ENCODE data around the gene PRRX2.

The PRRX2 gene

DNA sequence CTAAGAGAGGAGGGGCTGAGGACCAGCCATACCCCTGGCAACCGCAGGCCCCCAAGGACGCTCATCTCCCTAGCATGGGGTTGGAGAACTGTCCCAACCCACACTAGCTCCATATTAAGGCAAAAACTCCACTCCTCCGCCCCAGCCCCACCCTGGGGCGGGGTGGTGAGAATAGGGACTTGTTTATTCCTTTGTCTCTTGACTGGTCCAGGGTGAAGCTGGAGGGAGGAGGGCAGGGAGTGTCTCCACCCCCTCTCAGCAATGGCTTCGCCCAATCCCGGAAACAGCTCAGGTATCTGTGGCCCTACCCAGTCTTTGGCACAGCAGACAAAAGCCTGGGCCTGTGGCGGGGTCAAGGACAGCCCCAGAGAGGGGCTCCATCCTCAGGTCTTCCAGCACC lies 16.9 kb downstream of the PRRX2 start:
- no peak for DNase-seq

DNA sequence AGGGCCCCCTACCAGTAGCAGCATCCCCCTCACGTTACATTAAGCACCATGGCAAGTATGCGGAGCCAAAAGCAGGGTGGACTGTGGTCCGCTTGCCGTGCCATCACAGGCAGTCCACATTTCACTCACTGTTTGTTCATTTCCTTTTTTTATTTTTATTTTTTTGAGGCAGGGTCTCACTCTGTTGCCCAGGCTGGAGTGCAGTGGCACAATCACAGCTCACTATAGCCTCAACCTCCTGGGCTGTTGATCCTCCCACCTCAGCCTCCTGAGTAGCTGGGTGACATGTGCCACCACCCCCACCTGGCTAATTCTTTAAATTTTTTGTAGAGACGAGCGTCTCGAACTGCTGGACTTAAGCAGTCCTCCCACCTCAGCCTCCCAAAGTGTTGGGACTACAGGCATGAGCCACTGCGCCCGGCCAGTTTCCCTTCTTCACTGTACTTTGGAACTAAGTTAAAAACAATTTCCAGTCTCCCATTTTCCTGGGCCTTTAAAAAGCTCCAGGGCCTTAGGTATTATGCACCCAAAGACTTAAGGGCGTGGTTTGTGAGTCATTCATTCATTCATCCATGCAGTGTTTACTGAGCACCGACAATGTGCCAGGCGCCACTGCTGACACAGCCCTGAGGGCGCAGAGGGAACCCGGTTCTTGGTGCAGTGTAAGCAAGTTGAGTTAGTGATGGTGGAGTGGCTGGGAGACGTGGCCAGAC lies 19.9 kb downstream of the PRRX2 start:
- DNase-seq, result no peak

DNA sequence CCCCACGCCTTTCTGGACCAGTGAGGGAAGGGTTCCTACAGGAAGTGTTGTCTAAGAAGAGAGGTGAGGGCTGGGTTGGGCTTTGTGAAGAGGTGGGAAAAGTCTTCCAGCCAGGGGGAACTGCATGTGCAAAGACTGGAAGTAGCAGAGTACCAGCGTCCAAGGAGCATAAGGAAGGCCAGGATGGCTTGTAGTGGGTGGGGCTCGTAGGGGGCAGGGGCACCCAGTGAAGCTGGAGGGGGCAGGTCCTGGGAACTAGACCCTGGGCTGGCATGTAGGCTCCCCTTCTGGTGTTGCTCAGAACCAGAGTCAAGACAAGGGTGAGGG lies 20.4 kb downstream of the PRRX2 start:
- no peak for DNase-seq

DNA sequence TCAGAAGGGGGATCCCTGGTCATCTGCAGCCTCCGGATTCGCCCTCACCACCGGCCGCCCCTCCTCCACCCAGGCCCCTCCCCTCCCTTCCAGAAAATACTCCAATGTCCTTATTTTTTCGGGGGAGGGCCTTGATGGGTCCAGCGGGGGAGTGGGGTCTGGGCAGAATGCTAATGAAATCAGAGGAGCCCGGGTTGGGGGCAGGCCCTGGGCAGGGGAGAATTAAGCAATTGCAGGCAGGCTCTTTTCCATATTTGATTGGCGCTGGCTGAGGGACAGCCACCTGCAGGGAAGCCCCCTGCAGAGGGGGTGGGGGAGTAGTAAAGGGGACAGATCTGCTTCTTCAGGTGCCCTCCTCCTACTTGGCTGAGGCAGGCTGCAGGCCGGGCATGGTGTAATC lies 21.3 kb downstream of the PRRX2 start:
- DNase-seq, result no peak

DNA sequence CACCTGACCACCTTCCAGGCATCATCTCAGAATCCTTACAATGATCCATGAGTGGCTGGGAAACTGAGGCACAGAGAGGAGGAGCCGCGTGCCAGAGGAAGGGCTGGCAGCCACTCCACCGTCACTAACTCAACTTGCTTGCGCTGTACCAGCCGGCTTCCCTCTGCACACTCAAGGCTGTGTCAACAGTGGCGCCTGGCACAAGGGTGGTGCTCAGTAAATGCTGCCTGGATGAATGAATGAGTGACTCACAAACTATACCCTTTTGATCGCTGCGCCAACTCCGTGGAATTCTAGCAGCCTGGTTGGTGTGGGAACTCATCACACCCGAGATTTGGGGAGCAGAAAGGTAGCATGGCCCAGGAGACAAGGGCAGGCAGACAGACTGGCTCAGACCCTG lies 21.9 kb downstream of the PRRX2 start:
- DNase-seq, result no peak

DNA sequence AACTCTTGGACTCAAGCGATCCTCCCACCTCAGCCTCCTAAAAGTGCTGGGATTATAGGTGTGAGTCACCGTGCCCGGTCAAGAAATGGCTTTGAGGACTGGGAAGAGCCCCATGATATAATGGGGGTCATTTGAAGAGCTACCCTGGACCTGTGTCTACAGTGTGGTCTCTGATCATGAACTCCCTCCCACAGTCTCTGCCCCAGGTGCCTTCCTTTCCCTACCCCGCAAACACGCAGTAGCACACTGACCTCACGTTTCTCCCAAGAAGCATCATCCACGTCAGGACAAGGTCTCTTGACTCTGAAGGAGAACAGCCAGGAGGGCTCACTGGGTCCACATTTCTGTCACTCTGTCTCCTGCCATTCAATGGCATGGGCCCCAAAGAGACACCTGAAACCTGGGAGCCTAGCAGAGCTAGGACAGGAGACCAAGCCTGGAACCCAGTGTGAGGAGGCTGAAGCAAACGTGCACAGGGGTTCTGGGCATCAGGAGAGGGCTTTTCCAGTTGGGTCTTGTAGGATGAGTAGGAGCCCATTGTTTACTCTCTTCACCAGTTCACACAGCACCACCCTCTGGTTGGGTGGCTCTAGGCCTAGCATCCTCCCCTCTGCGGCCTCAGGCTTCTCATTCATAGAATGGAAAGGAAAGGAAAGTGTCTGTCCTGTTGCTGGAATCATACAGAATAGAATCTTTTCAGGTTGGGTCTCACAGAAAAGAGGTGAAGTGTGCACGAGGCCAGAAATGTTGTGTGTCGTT lies 23.0 kb downstream of the PRRX2 start:
- no peak for DNase-seq

DNA sequence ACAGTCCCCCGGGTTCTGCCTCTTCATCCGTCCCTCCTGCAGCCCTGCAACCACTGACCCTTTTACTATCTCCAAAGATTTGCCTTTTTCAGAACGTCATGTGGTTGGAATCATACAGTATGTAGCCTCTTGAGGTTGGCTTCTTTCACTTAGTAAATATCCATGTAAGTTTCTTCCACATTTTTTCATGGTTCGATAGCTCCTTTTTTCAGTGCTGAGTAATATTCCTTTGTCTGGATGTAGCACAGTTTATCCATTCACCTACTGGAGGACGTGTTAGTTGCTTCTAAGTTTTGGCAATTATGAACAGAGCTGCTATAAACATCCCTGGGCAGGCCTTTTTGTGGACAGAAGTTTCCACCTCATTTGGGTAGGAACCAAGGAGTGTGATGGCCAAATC lies 27.1 kb downstream of the PRRX2 start:
- no peak for DNase-seq

DNA sequence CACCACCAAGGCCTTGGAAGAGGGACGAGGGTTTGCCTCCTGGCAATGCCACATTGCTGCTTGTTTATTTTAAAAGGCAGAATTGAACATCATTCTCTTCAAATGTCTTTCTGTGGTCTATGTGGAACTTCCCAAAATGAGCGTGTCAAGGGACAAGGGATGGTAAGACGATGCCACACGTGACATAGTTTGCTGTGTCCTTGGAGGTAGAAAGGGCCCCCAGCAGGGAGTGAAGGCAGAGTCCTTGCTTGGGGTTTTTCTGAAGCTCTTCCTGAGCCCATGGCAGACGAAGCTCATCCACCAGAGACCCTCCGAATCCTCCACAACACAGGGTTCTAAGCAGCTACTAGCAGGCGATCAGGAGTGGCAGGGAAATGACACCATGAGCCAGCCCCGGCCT lies 28.3 kb downstream of the PRRX2 start:
- DNase-seq, result no peak

DNA sequence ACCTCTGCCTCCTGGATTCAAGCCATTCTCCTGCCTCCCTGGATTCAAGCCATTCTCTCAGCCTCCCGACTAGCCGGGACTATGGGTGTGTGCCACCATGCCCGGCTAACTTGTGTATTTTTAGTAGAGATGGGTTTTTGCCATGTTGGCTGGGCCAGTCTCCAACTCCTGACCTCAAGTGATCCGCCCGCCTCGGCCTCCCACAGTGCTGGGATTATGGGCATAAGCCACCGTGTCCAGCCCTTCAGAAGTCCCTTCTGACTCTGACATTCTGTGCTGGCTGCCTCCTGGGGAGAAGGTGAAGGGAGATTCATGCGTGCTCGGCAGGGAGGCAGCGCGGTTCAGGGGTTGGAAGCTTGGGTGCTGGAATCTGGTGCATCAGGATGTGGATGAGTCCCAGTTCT lies 28.8 kb downstream of the PRRX2 start:
- DNase-seq, result no peak

DNA sequence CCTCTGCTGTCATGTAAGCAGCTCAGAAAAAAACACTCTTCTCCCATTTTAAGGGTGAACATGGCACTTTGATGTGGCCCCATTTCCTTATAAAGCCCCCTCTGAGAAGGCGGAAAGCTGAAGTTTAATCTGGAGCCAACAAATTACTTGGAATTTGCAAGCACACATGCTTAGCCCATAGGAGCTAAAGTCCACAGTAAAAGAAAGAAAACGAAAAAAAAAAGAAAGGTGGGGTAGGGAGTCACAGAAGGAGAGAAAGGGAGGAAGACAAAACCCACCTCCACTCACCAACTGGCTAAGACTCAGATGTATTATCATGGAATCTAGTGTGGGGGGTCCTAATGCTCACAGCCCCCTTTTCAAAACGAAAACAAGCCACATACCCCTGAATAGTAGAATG lies 30.4 kb downstream of the PRRX2 start:
- DNase-seq, result no peak

DNA sequence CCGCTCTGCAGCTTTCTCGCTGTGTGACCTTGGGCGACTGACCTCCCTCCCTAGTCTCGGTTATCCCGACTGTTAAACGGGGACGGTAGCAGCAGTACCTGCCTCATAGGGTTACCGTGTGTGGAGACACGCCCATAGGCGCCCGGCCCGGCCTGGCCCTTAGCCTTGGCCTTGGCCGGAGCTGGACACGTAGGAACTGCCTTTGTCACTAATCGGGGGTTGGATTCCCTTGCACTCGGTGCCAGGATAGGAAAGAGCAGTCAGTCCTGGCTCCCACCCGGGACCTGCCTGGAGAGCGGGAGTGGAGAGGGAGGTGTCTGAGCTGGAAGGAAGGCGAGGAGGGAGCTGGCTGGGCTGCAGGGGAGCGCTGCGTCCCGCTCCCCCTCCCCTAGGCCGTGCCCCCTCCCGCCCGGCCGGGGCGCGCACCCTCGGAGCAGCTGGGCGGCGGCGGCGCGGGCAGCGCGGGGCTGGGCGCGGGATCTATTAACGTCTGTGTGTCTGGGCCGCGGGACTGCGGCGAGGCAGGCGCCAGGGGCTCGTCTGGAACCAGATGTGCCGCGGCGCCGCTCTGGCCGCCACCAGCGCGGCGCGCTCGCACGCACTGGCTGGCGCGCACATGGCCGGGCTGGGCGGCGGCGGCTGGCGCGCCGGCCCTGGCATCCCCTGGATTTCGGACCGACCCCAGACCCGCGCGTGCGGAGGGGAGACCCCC lies 31.7 kb downstream of the PRRX2 start:
- no peak for DNase-seq

DNA sequence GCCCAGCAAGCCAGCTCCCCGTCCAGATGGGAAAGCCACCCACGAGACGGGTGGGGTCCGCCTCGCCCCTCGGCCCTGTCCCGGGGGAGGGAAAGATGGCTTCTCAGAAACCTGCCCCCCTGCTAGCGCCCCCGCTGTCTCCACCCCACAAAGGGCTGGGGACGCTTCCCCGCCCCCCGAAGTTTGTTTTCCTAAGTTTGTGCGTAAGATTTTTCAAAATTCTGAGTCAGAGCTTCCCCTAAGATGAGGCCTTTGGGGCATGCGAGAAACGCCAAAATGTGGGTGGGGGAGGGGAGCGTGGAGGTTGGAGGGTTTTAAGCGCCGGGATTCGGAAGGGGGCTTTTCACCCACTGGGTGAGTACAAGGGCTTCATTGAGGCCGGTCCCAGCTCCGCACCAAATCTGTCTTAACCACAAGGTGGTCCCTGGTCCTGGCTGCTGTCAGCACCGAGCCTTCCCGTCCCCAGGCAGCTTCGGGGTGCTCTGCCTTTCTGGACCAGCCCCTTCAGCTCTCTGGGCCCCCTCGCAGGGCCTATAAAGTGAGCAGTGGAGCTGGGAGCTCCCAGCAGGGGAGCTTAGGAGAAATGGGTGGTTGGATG lies 32.3 kb downstream of the PRRX2 start:
- DNase-seq, result no peak

DNA sequence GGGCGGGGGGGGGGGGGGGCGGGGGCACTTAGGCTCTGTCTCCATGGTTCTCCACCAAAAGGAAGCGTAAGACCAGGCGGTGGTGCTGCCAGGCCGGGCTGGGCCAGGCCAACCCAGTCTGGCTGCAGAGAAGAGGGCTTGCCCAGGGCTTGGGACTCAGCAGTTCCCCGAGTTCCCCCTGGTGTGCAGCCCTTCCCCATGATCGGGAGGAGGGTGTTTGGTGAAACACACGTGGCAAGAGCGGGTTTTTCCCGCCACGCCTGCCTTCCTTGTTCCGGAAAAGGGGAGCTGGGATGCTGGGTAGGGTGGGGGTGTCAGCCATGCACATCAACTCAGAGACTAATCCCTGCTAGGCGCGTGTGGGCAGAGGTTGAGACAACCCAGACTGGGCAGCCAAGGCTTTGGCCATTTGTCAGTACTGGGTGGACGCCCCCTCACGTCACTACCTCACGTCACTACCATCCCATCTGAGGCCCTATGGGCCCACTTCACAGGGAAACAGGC lies 32.9 kb downstream of the PRRX2 start:
- no peak for DNase-seq

DNA sequence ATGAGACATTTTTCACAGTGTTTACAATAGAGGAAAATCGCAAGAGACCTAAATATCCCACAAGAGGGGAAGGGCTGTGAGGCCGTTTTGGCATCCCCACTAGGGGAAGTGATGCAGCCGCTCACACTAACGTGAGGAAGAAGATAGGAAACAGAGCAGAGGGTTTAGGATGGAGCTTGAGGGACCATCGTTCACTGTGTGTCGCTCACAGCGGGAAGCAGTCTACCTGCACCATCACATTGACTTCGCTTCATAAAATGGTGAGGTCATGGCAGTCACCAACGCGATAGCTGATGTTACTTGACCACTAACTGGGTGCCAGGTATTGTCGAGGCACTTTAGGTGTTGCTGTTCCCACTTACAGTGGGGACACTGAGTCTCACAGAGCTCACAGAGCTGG lies 35.6 kb downstream of the PRRX2 start:
- DNase-seq, result no peak

DNA sequence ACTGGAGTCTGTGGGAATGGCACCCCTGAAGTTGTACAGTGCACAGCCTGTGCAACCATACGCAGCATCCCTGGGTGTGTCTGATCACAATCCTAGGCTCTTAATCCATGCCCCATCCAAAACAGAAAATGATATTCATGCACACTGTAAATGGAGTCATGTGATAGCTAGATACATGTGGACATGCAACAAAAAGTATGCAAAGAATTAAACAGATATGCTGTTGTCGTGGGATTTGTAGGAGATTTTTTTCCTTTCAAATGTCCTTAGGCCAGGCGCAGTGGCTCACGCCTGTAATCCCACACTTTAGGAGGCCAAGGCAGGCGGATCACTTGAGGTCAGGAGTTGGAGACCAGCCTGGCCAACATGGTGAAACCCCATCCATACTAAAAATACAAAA lies 36.1 kb downstream of the PRRX2 start:
- no peak for DNase-seq

DNA sequence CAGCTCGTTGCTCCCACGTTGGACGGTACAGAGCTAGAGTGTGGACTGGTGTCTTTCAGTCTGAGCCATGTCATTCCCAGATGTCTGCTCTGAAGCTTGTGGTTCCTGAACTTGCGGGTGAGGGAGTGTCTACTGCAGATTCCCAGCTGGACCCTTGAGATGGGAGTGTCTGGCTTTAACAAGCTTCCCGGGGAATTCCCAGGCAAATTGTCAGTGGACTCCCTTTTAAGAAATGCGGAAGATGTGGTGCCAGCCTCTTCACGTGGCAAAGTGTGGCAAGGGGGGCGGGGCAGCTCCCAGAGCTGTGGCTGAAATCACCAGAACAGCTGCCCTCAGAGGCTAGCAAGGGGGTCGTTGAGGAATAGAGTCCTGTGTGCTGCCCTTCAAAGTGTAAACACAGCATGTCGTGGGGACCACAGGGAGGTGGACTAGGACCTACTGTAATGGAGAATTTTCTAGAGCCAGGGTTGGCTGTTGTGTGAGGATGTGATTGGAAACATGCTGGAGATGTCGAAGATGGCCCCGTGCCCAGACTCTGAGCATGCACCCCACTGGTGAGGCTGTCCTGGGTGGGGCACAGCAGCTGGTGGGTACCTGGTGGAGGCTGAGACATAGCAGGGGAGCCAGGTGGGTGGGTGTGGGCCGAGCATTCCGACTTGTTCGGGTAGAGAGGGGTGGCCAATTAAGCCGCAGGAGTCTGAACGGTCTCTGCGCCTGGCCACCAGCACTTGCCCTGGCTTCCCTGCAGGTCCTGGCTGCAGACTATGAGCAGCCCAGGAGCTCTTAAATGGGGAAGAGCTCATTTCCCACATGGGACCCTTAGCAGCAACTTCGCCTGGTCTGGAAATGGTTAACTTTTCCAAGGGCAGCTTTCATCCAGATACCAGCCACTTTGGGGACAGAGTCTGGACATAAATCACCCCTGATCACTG lies 37.4 kb downstream of the PRRX2 start:
- DNase-seq, result no peak

DNA sequence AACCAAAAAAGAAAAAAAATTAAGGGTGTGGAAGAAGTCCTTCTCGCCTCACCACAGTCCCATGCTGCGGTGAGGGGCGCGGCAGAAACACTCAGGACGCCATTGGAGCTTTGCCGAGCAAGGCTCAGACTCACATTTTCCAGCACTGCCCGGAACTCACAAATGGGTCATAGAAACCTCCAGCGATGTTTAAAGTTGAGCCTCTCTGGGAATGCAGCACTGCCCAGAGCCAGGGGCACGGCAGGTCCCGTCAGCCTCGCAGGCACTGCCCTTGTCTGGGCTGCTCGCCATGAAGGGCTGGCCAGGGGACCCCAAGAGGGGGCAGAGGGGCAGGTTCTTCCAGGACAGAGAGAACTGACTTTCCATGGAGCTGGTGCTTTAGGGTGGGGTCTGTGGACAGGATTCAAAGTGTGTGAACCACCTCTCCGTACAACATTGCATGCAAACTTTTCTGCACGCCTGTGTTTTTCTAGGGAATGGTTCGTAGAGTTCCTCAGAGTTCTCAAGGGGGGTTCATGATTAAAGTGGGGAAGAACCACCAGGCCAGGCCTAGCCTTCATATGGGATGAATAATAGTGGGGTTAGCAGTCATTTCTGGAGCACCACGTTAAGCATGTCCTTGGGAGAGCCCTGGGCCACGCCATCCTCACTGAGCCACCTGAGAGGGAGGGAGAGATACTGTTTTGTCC lies 38.4 kb downstream of the PRRX2 start:
- DNase-seq, result no peak

DNA sequence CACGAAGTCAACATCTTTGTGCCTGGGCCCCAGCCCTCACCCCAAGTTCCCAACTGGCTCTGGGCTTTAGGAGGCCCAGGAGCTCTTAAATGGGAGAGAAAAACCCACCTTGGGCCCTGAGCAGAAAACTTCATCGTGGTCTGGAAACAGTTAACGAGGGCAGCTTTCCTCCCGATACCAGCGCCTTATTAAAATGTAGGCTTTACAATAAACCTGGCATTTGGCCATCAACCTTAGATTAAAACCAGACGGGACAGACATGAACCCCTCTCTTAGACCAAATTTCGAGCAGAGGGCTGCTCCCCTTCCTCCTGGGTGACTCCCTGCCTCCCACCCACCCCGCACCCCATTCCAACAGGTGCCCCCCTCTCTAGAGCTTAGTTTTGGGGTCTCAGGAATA lies 39.4 kb downstream of the PRRX2 start:
- no peak for DNase-seq

DNA sequence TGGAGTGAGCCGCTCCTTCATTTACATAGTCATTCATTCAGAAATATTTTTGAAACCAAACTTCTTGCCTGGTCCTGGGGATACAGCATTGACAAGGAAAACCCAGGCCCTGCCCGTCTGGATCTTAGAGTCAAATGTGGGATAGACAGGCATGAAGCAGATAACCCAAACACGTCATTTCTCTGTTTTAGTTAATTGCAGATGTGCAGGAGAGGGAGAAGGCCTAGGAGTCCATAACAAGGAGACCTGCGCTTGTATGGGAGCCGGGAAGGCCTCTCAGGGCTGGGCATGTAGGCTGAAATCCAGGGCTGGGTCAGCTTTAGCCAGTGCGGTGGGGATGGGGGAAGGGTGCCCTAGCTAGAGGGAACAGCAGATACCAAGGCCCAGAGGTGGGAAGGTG lies 43.3 kb downstream of the PRRX2 start:
- DNase-seq, result no peak

DNA sequence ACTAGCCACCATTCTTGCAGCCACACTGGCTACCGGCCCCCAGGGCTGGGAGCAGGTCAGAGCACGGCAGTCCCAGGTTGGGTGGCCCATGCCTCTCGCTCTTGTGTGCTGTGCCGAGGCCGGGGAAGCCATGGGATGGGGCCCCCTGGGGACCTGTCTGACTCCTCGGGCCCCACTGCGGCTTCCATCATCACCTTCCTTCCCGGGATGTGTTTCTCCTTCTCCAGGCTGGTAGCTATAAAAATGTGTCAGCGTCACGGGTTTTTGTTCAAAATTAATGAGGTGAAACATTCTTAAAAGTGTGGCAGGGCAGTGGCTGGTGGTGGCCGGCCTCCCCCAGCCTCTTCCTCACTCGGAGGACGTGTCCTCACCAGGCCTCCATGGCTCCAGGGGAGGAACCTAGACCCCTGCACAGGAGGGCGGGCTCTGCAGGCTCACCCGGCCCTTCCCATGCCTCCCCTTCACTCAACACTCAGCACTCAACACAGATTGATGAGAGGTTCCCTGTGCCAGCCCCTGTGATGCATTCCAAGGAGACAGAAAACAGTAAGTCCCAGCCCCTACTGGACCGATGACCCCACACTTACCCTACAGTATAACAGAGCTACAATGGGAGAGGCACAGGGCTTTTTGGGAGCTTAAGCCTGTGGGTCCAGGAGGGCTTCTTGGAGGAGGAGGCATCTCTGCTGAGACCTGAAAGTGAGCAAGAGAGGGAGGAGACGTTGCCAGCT lies 44.2 kb downstream of the PRRX2 start:
- no peak for DNase-seq

DNA sequence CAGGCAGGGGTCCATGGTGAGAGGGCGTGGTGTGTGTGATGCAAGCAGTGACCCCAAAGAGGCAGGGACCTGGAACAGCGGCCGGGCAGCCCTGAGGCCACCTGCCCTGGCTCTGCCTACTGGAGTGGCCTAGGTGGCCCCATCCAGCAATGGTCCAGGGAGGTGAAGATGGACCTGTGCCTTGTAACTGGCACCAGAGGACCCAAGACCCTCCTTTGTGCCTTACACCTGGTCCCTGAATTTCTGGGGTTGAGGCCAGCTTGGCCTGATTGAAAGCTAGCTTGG lies 44.7 kb downstream of the PRRX2 start:
- DNase-seq, result no peak
